ENCODE data around the gene MAP2. TPM values are rescaled to one million over a fixed set of nuclear protein-coding genes. Genes with fewer than 3 reads are reported as not detected.

Gene MAP2
- total and polyA plus RNA-seq, 2 donors (not counting 3 experiments of a cell fraction or from before 2014, with no cell fraction given) = 19.4 to 46.1 TPM

- Histone ChIP-seq H3K4me1 (ENCODE audit: control insufficient read depth, extremely low read depth, insufficient read depth, low read length) (no peaks in the 10 kb centered on the region), H3K27me3 (ENCODE audit: control insufficient read depth in 2 of 2, insufficient read depth in 2 of 2, low read length in 2 of 2) (no peaks in the 10 kb centered on the region), H3K27ac (ENCODE audit: insufficient read depth, low read depth, low read length) (no peak overlapping the region), H3K79me2 (ENCODE audit: control insufficient read depth, insufficient read depth, low read length) (no peaks in the 10 kb centered on the region), H2AFZ (ENCODE audit: low read depth, low read length) (no peak overlapping the region), H3K9ac (replicated peaks; ENCODE audit: extremely low read depth, insufficient read depth, low read length) (no peak overlapping the region), H3K4me2 (ENCODE audit: insufficient read depth, low read length) (no peak overlapping the region), H3K4me3 (replicated peaks in 1 of 3; ENCODE audit: insufficient read depth in 1 of 3, low read depth in 1 of 3, low read length in 3 of 3) (no peak overlapping the region), H3K9me1 (replicated peaks; ENCODE audit: control insufficient read depth, extremely low read depth, insufficient read depth, low read length) (no peaks in the 10 kb centered on the region), H3K36me3 (ENCODE audit: control insufficient read depth in 2 of 2, extremely low read depth in 1 of 2, insufficient read depth in 2 of 2, low read length in 2 of 2) (no peaks in the 10 kb centered on the region), H3K9me3 (replicated peaks; ENCODE audit: control insufficient read depth, insufficient read depth, low read length) (no peaks in the 10 kb centered on the region), H4K20me1 (replicated peaks; ENCODE audit: control insufficient read depth, extremely low read depth, insufficient read depth, low read length) (no peaks in the 10 kb centered on the region)
- no TSS peak for BruUV-seq (replicated peaks)
- POLR2A ChIA-PET = no interaction called here
- dilution Hi-C loops (cut with MboI; ENCODE audit: extremely low pct_ligation_motif_present, low sequenced_read_pairs) = no loop called here
- intact Hi-C loops (cut with micrococcal nuclease) = no loop called here
- TF ChIP-seq CTCF (IDR thresholded peaks at IDR 0.05; ENCODE audit: extremely low read depth in 1 of 2, insufficient read depth in 1 of 2, low read depth in 1 of 2, low read length in 2 of 2) (no peak), POLR2A (IDR thresholded peaks at IDR 0.05; ENCODE audit: low read depth, low read length) (no peak), POLR2AphosphoS5 (IDR thresholded peaks at IDR 0.05; ENCODE audit: insufficient read depth, low read depth, low read length) (no peak), JUN (IDR thresholded peaks at IDR 0.05; ENCODE audit: borderline replicate concordance, insufficient read depth, insufficient read length, low read depth) (no peak), MYC (IDR thresholded peaks at IDR 0.05; ENCODE audit: low read depth, low read length) (no peak), GATA2 (IDR thresholded peaks at IDR 0.05; ENCODE audit: insufficient read depth, insufficient read length, low read depth, low read length) (no peak), EZH2 (IDR thresholded peaks at IDR 0.05; ENCODE audit: borderline replicate concordance, low read depth, low read length, severe bottlenecking) (no peak), MAX (IDR thresholded peaks at IDR 0.05; ENCODE audit: insufficient read depth, insufficient read length) (no peak), FOS (IDR thresholded peaks at IDR 0.05; ENCODE audit: borderline replicate concordance, insufficient read depth, low read length) (no peak)
- CTCF ChIA-PET = interaction anchor here (1.7 kb wide), 1 partner anchor 167 kb away, joined by 5 read pairs; no protein-coding TSS in a partner anchor
- FAIRE-seq (no peak), DNase-seq (ENCODE audit: low read depth, low spot score) (no peak)
These were observed 168.3 kb downstream of the MAP2 start for GRCh38 chr2:209592106-209592505.

All from endothelial cell of umbilical vein (primary cell).